HepG2 (cell line): Measurements from ENCODE around the gene DQX1. TPM values are rescaled to one million over a fixed set of nuclear protein-coding genes. Genes with fewer than 3 reads are reported as not detected.

ENCODE experiments used
- BORCS8-MEF2B ChIP-seq: sonication (generic); formaldehyde crosslinking; IDR thresholded peaks from 2 replicates; pipeline ENCODE4 v1.8.0; 2022; ENCODE audit warnings: mild to moderate bottlenecking, missing genetic modification reagents
- FLYWCH1 ChIP-seq: sonication (generic); formaldehyde crosslinking; IDR thresholded peaks from 2 replicates; pipeline ENCODE4 v1.8.1; 2023; ENCODE audit warnings: mild to moderate bottlenecking, missing genetic modification reagents
- FOXA3 ChIP-seq: IDR thresholded peaks from 2 replicates; pipeline ENCODE4 v1.6.1; 2016; ENCODE audit warnings: missing genetic modification reagents, missing compliant biosample characterization
- FOXP4 ChIP-seq: sonication (generic); formaldehyde crosslinking; IDR thresholded peaks from 2 replicates; pipeline ENCODE4 v1.4.0; 2020; ENCODE audit warnings: missing genetic modification reagents
- GATAD1 ChIP-seq: IDR thresholded peaks from 2 replicates; pipeline ENCODE4 v1.6.1; 2016; ENCODE audit warnings: missing genetic modification reagents, missing compliant biosample characterization
- JDP2 ChIP-seq: sonication (generic); formaldehyde crosslinking; IDR thresholded peaks from 2 replicates; pipeline ENCODE4 v1.8.1; 2022; ENCODE audit warnings: missing genetic modification reagents, borderline replicate concordance
- NCOA2 ChIP-seq: sonication (generic); formaldehyde crosslinking; IDR thresholded peaks from 2 replicates; pipeline ENCODE4 v1.8.0; 2022; ENCODE audit warnings: inconsistent platforms
- PHF21A ChIP-seq: sonication (generic); formaldehyde crosslinking; IDR thresholded peaks from 2 replicates; pipeline ENCODE4 v1.5.0; 2020; ENCODE audit warnings: mild to moderate bottlenecking, missing genetic modification reagents
- POGZ ChIP-seq: sonication (generic); formaldehyde crosslinking; IDR thresholded peaks from 2 replicates; pipeline ENCODE4 v1.4.0; 2020; ENCODE audit warnings: mild to moderate bottlenecking, missing genetic modification reagents
- SRF ChIP-seq: IDR thresholded peaks from 2 replicates; pipeline ENCODE4 v1.6.1; 2011; ENCODE audit warnings: mild to moderate bottlenecking, low read depth, low read length, moderate library complexity
- ZC3H13 ChIP-seq: sonication (generic); formaldehyde crosslinking; IDR thresholded peaks from 2 replicates; pipeline ENCODE4 v1.8.1; 2023; ENCODE audit warnings: mild to moderate bottlenecking, missing genetic modification reagents, moderate library complexity
- ZFP1 ChIP-seq: IDR thresholded peaks from 2 replicates; pipeline ENCODE4 v1.6.1; 2016
- ZKSCAN1 ChIP-seq: fragments of 150-350 bp; IDR thresholded peaks from 2 replicates; pipeline ENCODE4 v1.6.1; 2014; ENCODE audit warnings: low read length
- ZKSCAN5 ChIP-seq: sonication (generic); formaldehyde crosslinking; IDR thresholded peaks from 2 replicates; pipeline ENCODE4 v1.5.1; 2020; ENCODE audit warnings: mild to moderate bottlenecking, missing genetic modification reagents
- ZNF232 ChIP-seq: sonication (generic); formaldehyde crosslinking; IDR thresholded peaks from 2 replicates; pipeline ENCODE4 v1.4.0; 2020; ENCODE audit warnings: missing genetic modification reagents, borderline replicate concordance
- ZNF264 ChIP-seq: sonication (generic); formaldehyde crosslinking; IDR thresholded peaks from 2 replicates; pipeline ENCODE4 v1.4.0; 2020; ENCODE audit warnings: missing genetic modification reagents
- ZNF563 ChIP-seq: sonication (generic); formaldehyde crosslinking; IDR thresholded peaks from 2 replicates; pipeline ENCODE4 v1.8.0; 2022; ENCODE audit warnings: mild to moderate bottlenecking, moderate library complexity, missing genetic modification reagents
- ZNF564 ChIP-seq: sonication (generic); formaldehyde crosslinking; IDR thresholded peaks from 2 replicates; pipeline ENCODE4 v1.8.1; 2023; ENCODE audit warnings: mild to moderate bottlenecking, missing genetic modification reagents
- ZNF569 ChIP-seq: sonication (generic); formaldehyde crosslinking; IDR thresholded peaks from 2 replicates; pipeline ENCODE4 v1.5.0; 2020; ENCODE audit warnings: mild to moderate bottlenecking, missing genetic modification reagents, moderate library complexity, borderline replicate concordance
- ZNF616 ChIP-seq: sonication (generic); formaldehyde crosslinking; IDR thresholded peaks from 2 replicates; pipeline ENCODE4 v1.5.0; 2020; ENCODE audit warnings: low read depth, mild to moderate bottlenecking, missing genetic modification reagents
- ZNF747 ChIP-seq: sonication (generic); formaldehyde crosslinking; IDR thresholded peaks from 2 replicates; pipeline ENCODE4 v1.8.1; 2023; ENCODE audit warnings: missing genetic modification reagents, mild to moderate bottlenecking, borderline replicate concordance
- ZNF781 ChIP-seq: sonication (generic); formaldehyde crosslinking; IDR thresholded peaks from 2 replicates; pipeline ENCODE4 v1.5.1; 2020; ENCODE audit warnings: borderline replicate concordance, mild to moderate bottlenecking, missing genetic modification reagents; ENCODE audit errors: not compliant biosample characterization
- ZNF891 ChIP-seq: sonication (generic); formaldehyde crosslinking; IDR thresholded peaks from 2 replicates; pipeline ENCODE4 v1.5.0; 2020; ENCODE audit warnings: mild to moderate bottlenecking, missing genetic modification reagents
- polyA plus RNA-seq, 8 experiments: library from polyadenylated mRNA; depleted of rRNA in 3 of 8; stranded (reverse) in 7 of 8; unstranded in 1 of 8; fragments of >200 nt; fragmentation: Illumina TruSeq in 4 of 8; extraction: Trizol in 4 of 8; gene quantifications; 2 replicates each; pipeline versions ENCODE4 v1.2.1 to v1.2.3, GENCODE V29; 2011 to 2016; ENCODE audit warnings: low read depth in 4 of 8, missing spikeins in 1 of 8, mixed read lengths in 1 of 8; ENCODE audit not compliant: insufficient read depth in 1 of 8
- total RNA-seq, 5 experiments: library from RNA; depleted of rRNA; stranded (reverse); fragments of >200 nt; fragmentation: Illumina TruSeq; extraction: Trizol; gene quantifications; 2 replicates each; pipeline ENCODE4 v1.2.3, GENCODE V29; 2016; ENCODE audit warnings: low read depth in 1 of 5
- TF ChIP-seq, protein P1 (sequence below): sonication (generic); formaldehyde crosslinking; IDR thresholded peaks from 2 replicates; pipeline ENCODE4 v1.5.0; 2020; ENCODE audit warnings: mild to moderate bottlenecking, low read depth, missing genetic modification reagents, borderline replicate concordance
- TF ChIP-seq, protein P2 (sequence below): sonication (generic); formaldehyde crosslinking; IDR thresholded peaks from 2 replicates; pipeline ENCODE4 v1.4.0; 2020; ENCODE audit warnings: low read depth, missing genetic modification reagents

DQX1 gene
- total and polyA plus RNA-seq, 2 of the 13 experiments (the other 11 are each of a cell fraction or from before 2014, with no cell fraction given): 27.6 to 89.8 TPM

DNA sequence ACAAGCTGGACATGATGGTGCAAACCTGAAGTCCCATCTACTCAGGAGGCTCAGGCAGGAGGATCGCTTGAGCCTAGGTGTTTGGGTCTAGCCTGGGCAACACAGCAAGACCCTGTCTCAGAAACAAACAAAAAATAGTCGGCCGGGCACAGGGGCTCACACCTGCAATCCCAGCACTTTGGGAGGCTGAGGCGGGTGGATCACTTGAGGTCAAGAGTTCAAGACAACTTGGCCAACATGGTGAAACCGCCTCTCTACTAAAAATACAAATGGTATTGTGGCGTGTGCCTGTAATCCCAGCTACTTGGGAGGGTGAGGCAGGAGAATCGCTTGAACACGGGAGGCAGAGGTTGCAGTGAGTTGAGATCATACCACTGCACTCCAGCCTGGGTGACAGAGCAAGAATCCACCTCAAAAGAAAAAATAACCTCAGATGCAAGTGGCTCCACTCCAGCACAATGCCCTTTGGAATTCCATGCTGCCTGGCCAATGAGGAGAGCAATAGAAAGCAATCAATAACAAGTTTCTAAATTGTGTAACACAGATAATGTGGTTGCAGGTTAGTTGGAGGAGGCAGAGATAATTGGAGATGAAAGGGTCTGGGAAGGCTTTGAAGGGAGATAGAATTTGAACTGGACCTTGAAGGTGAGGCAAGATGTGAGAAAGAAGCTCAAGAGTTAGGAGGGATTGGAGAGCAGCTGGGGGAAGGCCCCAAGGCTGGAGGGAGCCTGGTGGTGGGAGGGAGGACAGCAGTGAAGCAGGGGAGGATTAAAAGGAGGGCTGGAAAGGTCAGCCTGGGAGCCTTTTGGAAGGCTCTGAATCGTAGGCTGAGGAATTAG is 37.2 kb downstream of the DQX1 start (continued):
- TF ChIP-seq POGZ (0 out of 2 replicates have a peak, but pooled peaks have one; percentile 46), GATAD1 (peak; percentile 20; the same call in 1 of the 2 replicates), BORCS8-MEF2B (CRISPR knock-in tag) (peak; percentile 74; the same call in 1 of the 2 replicates), ZNF891 (CRISPR knock-in tag) (no peak), SRF (0 out of 2 replicates have a peak, but pooled peaks have one; percentile 12), FLYWCH1 (CRISPR knock-in tag) (no peak), ZNF616 (CRISPR knock-in tag) (no peak), FOXP4 (CRISPR knock-in tag) (peak; percentile 79), ZNF781 (CRISPR knock-in tag) (peak; percentile 42), ZNF747 (CRISPR knock-in tag) (peak; percentile 56; the same call in 1 of the 2 replicates), ZFP1 (CRISPR knock-in tag) (no peak), JDP2 (CRISPR knock-in tag) (peak; percentile 81; the same call in 1 of the 2 replicates), PHF21A (CRISPR knock-in tag) (peak; percentile 86; the same call in 1 of the 2 replicates), ZNF264 (CRISPR knock-in tag) (0 out of 2 replicates have a peak, but pooled peaks have one; percentile 34), ZC3H13 (CRISPR knock-in tag) (peak; percentile 92), ZNF232 (no peak), ZNF563 (CRISPR knock-in tag) (no peak), ZKSCAN5 (no peak), ZKSCAN1 (0 out of 2 replicates have a peak, but pooled peaks have one; percentile 10), ZNF569 (CRISPR knock-in tag) (no peak), FOXA3 (CRISPR knock-in tag) (peak; percentile 80), NCOA2 (CRISPR knock-in tag) (peak; percentile 95), ZNF564 (no peak)
- TF ChIP-seq, protein P1, sequence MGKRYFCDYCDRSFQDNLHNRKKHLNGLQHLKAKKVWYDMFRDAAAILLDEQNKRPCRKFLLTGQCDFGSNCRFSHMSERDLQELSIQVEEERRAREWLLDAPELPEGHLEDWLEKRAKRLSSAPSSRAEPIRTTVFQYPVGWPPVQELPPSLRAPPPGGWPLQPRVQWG: no peak
- TF ChIP-seq, protein P2, sequence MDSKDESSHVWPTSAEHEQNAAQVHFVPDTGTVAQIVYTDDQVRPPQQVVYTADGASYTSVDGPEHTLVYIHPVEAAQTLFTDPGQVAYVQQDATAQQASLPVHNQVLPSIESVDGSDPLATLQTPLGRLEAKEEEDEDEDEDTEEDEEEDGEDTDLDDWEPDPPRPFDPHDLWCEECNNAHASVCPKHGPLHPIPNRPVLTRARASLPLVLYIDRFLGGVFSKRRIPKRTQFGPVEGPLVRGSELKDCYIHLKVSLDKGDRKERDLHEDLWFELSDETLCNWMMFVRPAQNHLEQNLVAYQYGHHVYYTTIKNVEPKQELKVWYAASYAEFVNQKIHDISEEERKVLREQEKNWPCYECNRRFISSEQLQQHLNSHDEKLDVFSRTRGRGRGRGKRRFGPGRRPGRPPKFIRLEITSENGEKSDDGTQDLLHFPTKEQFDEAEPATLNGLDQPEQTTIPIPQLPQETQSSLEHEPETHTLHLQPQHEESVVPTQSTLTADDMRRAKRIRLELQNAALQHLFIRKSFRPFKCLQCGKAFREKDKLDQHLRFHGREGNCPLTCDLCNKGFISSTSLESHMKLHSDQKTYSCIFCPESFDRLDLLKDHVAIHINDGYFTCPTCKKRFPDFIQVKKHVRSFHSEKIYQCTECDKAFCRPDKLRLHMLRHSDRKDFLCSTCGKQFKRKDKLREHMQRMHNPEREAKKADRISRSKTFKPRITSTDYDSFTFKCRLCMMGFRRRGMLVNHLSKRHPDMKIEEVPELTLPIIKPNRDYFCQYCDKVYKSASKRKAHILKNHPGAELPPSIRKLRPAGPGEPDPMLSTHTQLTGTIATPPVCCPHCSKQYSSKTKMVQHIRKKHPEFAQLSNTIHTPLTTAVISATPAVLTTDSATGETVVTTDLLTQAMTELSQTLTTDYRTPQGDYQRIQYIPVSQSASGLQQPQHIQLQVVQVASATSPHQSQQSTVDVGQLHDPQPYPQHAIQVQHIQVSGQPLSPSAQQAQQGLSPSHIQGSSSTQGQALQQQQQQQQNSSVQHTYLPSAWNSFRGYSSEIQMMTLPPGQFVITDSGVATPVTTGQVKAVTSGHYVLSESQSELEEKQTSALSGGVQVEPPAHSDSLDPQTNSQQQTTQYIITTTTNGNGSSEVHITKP (CRISPR knock-in tag): peak; percentile 96
